IPS DF 4.7 (cell line): ENCODE measurements around the gene BOD1.
"Not testable (repeated sequence)": the region's sequence is repeated elsewhere in the genome, so short reads cannot be mapped to it uniquely, and the experiment has no call there.

Source experiments
- DNase-seq: peaks from one replicate; pipeline ENCODE4 v3.0.0-alpha.2; 2013; ENCODE audit warnings: low spot score; ENCODE audit errors: extremely low read depth

Gene BOD1

GRCh38 chr5:173615884-173616576, 420 bp downstream of the BOD1 start:
- DNase-seq = no peak

- no peak for DNase-seq
Measured at GRCh38 chr5:173614591-173614990, 1.9 kb downstream of the BOD1 start.

DNA sequence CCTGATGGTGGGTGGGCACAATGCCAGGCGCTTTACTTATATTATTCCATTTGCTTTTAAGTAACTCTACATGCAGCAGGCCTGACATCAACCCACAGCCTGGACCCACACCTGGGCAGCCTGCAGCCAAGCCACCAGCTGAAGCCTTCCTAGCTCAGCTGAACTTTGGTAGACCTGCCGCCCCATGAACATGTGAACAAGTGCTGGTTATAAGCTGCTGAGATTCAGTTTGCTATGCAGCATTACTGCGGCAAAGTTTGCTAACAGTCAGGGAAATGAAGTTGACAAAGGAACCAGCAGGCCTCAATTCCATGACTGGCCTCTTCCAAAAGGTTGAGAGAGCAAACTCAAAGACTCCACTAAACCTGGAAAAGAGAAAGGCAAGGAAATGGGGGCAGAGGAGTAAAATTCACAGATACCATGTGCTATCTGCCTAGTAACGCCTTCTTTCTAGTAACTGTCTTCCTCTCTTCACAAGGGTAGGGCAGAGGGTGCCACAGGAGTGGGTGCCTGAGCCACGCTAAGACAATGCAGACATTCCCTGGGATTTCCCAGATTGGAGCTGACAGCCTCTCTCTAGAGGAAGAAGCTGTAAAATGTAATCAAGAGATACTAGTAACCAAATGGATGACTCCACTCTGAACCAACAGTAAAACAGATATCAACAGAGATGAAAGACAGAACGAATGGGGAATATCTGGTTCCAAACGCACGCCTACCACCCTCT, 2.9 kb downstream of the BOD1 start:
- no peak for DNase-seq

GRCh38 chr5:173612948-173613347, 3.5 kb downstream of the BOD1 start:
- no peak for DNase-seq

DNA sequence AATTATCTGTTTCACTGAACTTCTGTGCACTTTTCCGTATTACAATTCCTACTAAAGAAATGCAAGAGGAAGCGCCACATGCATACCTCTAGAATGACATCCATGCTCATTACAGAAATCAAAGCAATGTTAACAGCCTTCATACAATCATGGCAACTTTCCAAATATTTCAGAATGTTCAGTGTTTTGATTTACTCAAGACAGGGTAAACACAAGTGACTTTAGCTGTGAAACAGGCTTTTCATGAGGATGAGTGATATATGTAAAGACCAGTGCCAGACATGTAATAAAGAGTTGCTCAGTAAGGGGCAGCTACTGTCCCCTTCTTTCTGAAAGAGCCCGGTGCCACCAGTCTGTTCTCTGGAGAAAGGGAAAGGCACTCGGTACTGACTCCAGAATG, 4.7 kb downstream of the BOD1 start:
- no peak for DNase-seq

GRCh38 chr5:173604141-173604540, 12.3 kb downstream of the BOD1 start:
- no peak for DNase-seq

- no peak for DNase-seq
Measured at GRCh38 chr5:173602423-173602822, 14.0 kb downstream of the BOD1 start.

DNA sequence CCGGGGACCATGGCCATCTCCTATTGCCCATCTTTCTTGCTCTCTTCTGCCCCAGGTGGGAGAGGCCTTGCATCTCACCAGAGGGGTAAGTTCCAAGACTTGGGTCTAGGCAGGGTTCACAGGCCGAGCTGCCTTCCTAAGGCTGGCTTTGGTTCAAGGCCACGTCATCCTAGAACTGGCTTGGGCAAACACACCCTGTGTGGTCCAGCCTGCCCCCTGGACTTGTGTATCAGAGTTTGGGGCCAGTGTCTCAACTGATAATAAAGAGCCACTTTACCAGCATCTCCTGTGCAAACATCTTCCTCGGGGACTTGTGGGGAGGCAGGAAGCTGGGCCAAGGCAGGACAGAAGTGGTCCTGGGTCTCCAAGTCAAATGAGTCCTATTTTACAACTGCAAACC, 17.8 kb downstream of the BOD1 start:
- DNase-seq = no peak

DNA sequence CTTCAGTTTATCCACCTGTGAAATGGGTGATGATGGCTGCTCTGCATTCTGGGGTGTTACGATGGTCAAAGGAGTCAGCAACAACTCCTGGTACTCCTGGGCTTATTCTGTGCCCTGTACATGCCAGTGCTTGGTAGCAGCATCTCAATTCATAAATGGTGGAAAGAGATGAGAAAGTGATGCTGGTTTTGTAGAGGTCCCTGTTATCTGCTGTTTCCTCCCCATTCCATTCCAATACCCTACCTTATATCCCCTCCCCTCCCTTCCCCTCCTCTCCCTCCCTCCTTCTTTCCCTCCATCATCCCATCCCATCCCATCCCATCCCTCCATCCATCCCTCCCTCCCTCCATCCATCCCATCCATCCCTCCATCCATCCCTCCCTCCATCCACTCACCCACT, 19.1 kb downstream of the BOD1 start:
- DNase-seq = no peak

DNA sequence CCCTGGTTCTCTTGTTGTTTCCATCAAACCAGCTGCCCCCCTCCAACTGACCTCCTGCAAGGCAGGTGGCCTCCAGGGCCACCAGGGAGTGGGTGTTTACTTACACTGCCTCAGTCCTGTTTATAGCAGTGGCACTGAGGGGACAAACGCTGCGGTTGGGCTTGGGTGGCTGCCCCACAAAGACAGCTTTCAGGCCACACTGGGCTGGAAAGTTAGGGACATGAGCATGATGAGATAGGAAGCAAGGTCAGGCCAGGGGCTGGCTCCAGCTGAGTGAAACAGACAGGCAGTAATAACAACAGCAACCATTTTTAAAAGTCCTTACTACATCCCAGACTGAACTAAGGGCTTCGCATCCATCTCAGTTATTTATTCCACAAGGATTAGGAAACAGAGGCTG, 20.6 kb downstream of the BOD1 start:
- DNase-seq = no peak

- no peak for DNase-seq
Measured at GRCh38 chr5:173594061-173594460, 22.4 kb downstream of the BOD1 start.

- no peak for DNase-seq
Measured at GRCh38 chr5:173592050-173592669, 24.3 kb downstream of the BOD1 start.

DNA sequence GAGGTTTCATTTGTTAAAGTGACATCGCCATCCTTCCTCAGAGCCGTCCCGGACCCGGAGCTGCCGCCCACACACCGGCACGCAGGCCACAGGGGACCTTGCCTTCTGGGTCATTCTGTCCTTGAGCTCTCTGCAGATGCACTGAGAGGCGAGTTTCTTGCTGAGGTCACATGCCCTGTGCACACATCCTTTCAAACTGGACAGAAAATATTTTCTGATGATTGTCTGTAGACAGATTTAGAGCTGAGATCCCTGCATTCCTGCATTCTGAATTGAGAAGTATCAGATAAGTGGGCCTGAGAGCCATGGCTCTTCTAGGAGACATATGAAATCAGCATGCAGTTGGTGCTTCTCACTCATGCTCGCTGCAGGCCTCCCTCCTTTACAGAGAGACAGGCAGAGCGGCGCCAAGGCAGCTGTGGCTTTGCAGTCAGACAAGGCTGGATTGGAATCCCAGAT, 25.4 kb downstream of the BOD1 start:
- DNase-seq = no peak

GRCh38 chr5:173590436-173591055, 25.9 kb downstream of the BOD1 start:
- DNase-seq = no peak

- DNase-seq = not testable (repeated sequence)
Measured at GRCh38 chr5:173586133-173586532, 30.3 kb downstream of the BOD1 start.

GRCh38 chr5:173583346-173583745, 33.1 kb downstream of the BOD1 start:
- DNase-seq = no peak

DNA sequence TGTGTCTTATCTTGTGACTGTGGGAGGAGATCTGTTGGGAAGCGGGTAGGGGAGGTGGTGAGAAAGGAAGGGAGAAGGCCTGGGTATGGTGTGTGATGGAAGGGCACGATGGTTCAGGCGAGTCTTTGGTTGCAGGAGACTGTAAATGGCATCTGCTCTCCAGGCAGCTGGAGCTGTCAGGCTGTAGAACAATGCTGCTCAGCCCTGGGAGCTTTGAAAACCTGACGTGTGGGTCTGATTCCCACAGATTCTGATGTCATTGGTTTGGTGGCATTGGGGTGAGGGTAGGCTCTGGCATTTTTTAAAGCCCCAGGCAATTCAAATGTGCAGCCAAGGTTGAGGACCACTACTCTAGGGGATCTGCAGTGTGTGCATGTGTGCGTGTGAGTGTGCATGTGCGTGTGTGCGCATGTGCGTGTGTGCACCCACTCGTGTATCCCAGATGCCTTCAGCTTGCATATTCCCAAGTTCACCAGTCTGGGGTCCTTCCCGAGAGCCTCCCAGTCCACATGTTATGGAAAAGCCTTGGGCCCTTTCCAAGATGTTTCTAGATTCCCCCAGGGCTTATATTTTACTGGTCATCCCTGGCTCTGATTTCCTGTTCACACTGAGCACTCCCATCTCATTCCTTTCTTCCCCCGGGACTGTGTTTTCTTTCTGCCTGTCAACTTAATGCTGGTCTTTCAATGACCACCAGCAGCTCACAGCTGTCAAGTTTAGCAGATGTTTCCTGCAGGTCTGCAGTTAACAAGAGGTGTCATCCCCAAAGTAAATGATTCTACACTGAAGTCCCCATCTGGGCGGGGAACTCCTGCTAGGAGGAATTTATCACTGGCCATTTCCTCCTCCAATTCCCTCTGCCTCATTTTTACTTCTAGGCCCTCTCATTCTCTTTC, 34.0 kb downstream of the BOD1 start:
- DNase-seq = no peak

- DNase-seq = no peak
Measured at GRCh38 chr5:173581408-173582215, 34.8 kb downstream of the BOD1 start.

- DNase-seq = no peak
Measured at GRCh38 chr5:173578947-173579615, 37.4 kb downstream of the BOD1 start.

DNA sequence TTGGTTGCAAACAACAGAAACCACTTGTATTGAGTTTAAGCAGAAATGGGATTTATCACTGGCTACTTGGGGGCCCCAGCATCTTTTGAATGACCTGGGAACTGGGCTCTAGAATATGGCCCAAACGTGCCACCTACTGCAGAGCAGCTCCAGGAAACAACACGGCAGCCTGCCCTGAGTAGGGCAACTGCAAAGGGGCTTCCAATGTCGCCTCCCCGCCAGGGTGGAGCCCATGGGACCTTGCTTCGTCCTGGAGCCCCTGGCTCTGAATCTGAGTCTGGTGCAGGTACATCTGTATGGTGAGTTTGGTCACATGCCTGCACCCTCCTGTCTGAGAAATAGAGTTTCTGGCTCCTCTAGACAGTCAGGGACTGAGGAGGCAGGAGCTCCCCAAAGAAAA, 38.6 kb downstream of the BOD1 start:
- no peak for DNase-seq
